IMR-90 (cell line): ENCODE data around the gene OFD1. TPM values are rescaled to one million over a fixed set of nuclear protein-coding genes. Genes with fewer than 3 reads are reported as not detected.

Experiments used
- ATAC-seq: fragments of 200-7000 bp; cut with Tn5 transposase; 2 replicates; pipeline ENCODE4 v1.9.1; 2020; ENCODE audit warnings: low read depth, mild to moderate bottlenecking, moderate library complexity
- BruUV-seq: library from RNA; stranded (reverse); fragments of 400-500 nt; replicated peaks from 2 replicates; lab custom pipeline; 2021; lab: Mats Ljungman, UMichigan
- CTCF ChIA-PET: fragments of 300-600 bp; formaldehyde crosslinking; extraction: SDS; loops from one replicate; lab custom pipeline; 2021; ENCODE audit warnings: antibody characterized with exemption; lab: Yijun Ruan, JAX
- POLR2A ChIA-PET: fragments of 300-600 bp; sonication (Branson Sonifier 250); formaldehyde crosslinking; loops from one replicate; lab custom pipeline; 2022; ENCODE audit warnings: antibody characterized with exemption; ENCODE audit not compliant: unreplicated experiment; lab: Charles Lee
- DNase-seq: peaks from one replicate; pipeline ENCODE4 v3.0.0; 2013
- H2AFZ ChIP-seq: replicated peaks from 2 replicates; pipeline ENCODE3; 2013; ENCODE audit warnings: low read length, mild to moderate bottlenecking; ENCODE audit not compliant: poor library complexity
- H2AK5ac ChIP-seq: 2 replicates; pipeline ENCODE4 v1.6.1; 2013; ENCODE audit warnings: low read depth, low read length, inconsistent platforms
- H2AK9ac ChIP-seq: replicated peaks from 2 replicates; pipeline ENCODE3; 2013; ENCODE audit warnings: mild to moderate bottlenecking, low read depth, low read length, moderate library complexity; ENCODE audit not compliant: poor library complexity
- H2BK120ac ChIP-seq: 2 replicates; pipeline ENCODE4 v1.6.1; 2013; ENCODE audit warnings: low read depth, low read length, inconsistent platforms
- H2BK15ac ChIP-seq: 3 replicates; pipeline ENCODE4 v1.6.1; 2013; ENCODE audit warnings: low read depth, low read length, inconsistent platforms
- H2BK20ac ChIP-seq: 2 replicates; pipeline ENCODE4 v1.6.1; 2013; ENCODE audit warnings: low read depth, mild to moderate bottlenecking, inconsistent platforms, low read length, moderate library complexity
- H2BK5ac ChIP-seq: 2 replicates; pipeline ENCODE4 v1.6.1; 2013; ENCODE audit warnings: mild to moderate bottlenecking, low read depth, low read length, inconsistent platforms; ENCODE audit not compliant: poor library complexity, severe bottlenecking
- H3K14ac ChIP-seq: replicated peaks from 2 replicates; pipeline ENCODE4 v1.6.1; 2013; ENCODE audit warnings: low read depth, low read length, inconsistent platforms
- H3K18ac ChIP-seq: 2 replicates; pipeline ENCODE4 v1.6.1; 2013; ENCODE audit warnings: low read depth, low read length, control low read depth
- H3K23ac ChIP-seq: 2 replicates; pipeline ENCODE4 v1.6.1; 2013; ENCODE audit warnings: low read depth, low read length, inconsistent platforms
- H3K27ac ChIP-seq: 2 replicates; pipeline ENCODE4 v1.5.1; 2013; ENCODE audit warnings: mild to moderate bottlenecking, control low read depth, low read length; ENCODE audit not compliant: insufficient read depth
- H3K27me3 ChIP-seq: 2 replicates; pipeline ENCODE4 v1.6.1; 2013; ENCODE audit warnings: low read length; ENCODE audit not compliant: control insufficient read depth, insufficient read depth
- H3K36me3 ChIP-seq: 2 replicates; pipeline ENCODE4 v1.6.1; 2013; ENCODE audit warnings: low read length, mixed read lengths; ENCODE audit not compliant: control insufficient read depth, insufficient read depth
- H3K4ac ChIP-seq: 2 replicates; pipeline ENCODE4 v1.6.1; 2013; ENCODE audit warnings: low read depth, low read length, inconsistent platforms
- H3K4me1 ChIP-seq: 2 replicates; pipeline ENCODE4 v1.6.1; 2013; ENCODE audit warnings: low read length, mixed read lengths; ENCODE audit not compliant: control insufficient read depth, insufficient read depth
- H3K4me2 ChIP-seq: 2 replicates; pipeline ENCODE4 v1.6.1; 2013; ENCODE audit warnings: low read depth, mild to moderate bottlenecking, control low read depth, low read length, moderate library complexity
- H3K4me3 ChIP-seq: 2 replicates; pipeline ENCODE4 v1.5.1; 2013; ENCODE audit warnings: low read depth, mild to moderate bottlenecking, control low read depth, low read length, moderate library complexity; ENCODE audit not compliant: insufficient read depth
- H3K56ac ChIP-seq: 2 replicates; pipeline ENCODE4 v1.6.1; 2013; ENCODE audit warnings: low read length, inconsistent platforms; ENCODE audit not compliant: insufficient read depth; ENCODE audit errors: extremely low read depth
- H3K79me1 ChIP-seq, 2 experiments: 2 replicates each; pipeline ENCODE4 v1.6.1; 2013; ENCODE audit warnings: low read length in 2 of 2, inconsistent platforms in 1 of 2, low read depth in 1 of 2
- H3K9ac ChIP-seq: 2 replicates; pipeline ENCODE4 v1.6.1; 2013; ENCODE audit warnings: low read depth, low read length, control low read depth
- H3K9me1 ChIP-seq: 2 replicates; pipeline ENCODE4 v1.6.1; 2013; ENCODE audit warnings: low read length, inconsistent platforms; ENCODE audit not compliant: insufficient read depth
- H3K9me3 ChIP-seq: 2 replicates; pipeline ENCODE4 v1.6.1; 2013; ENCODE audit warnings: low read length; ENCODE audit not compliant: control insufficient read depth, insufficient read depth
- H4K20me1 ChIP-seq: 2 replicates; pipeline ENCODE4 v1.6.1; 2013; ENCODE audit warnings: low read length, inconsistent platforms; ENCODE audit not compliant: insufficient read depth
- H4K5ac ChIP-seq: 2 replicates; pipeline ENCODE4 v1.6.1; 2013; ENCODE audit warnings: mild to moderate bottlenecking, low read depth, low read length, control low read depth
- H4K8ac ChIP-seq, 2 experiments: 2 replicates each; pipeline ENCODE4 v1.6.1; 2013; ENCODE audit warnings: low read depth in 2 of 2, low read length in 2 of 2, control low read depth in 1 of 2, inconsistent platforms in 1 of 2
- H4K91ac ChIP-seq: 2 replicates; pipeline ENCODE4 v1.6.1; 2013; ENCODE audit warnings: low read depth, low read length, inconsistent platforms; ENCODE audit not compliant: insufficient read depth
- BHLHE40 ChIP-seq: fragments of 150-350 bp; IDR thresholded peaks from 2 replicates; pipeline ENCODE4 v1.6.1; 2016; ENCODE audit warnings: mild to moderate bottlenecking, low read depth, low read length
- CEBPB ChIP-seq: IDR thresholded peaks from 2 replicates; pipeline ENCODE4 v1.6.1; 2012; ENCODE audit warnings: low read depth, low read length, improper control_type of control experiment
- CHD1 ChIP-seq: IDR thresholded peaks from 2 replicates; pipeline ENCODE4 v1.6.1; 2012; ENCODE audit warnings: low read depth, low read length, improper control_type of control experiment
- CTCF ChIP-seq: conservative IDR thresholded peaks from 2 replicates; pipeline ENCODE4 v1.5.1; 2012; ENCODE audit warnings: mild to moderate bottlenecking, low read depth, low read length, improper control_type of control experiment
- FOS ChIP-seq: fragments of 150-350 bp; IDR thresholded peaks from 2 replicates; pipeline ENCODE4 v1.6.1; 2016; ENCODE audit warnings: low read depth, low read length
- MAFK ChIP-seq: IDR thresholded peaks from 2 replicates; pipeline ENCODE4 v1.6.1; 2012; ENCODE audit warnings: low read depth, low read length, improper control_type of control experiment
- MAZ ChIP-seq: IDR thresholded peaks from 2 replicates; pipeline ENCODE4 v1.6.1; 2012; ENCODE audit warnings: low read depth, mild to moderate bottlenecking, low read length, improper control_type of control experiment, moderate library complexity, borderline replicate concordance
- MXI1 ChIP-seq: IDR thresholded peaks from 2 replicates; pipeline ENCODE4 v1.6.1; 2012; ENCODE audit warnings: low read depth, mild to moderate bottlenecking, low read length, moderate library complexity, borderline replicate concordance
- NFE2L2 ChIP-seq: fragments of 150-350 bp; IDR thresholded peaks from 2 replicates; pipeline ENCODE4 v1.6.1; 2016; ENCODE audit warnings: low read depth, mild to moderate bottlenecking, low read length
- POLR2A ChIP-seq: IDR thresholded peaks from 2 replicates; pipeline ENCODE4 v1.6.1; 2012; ENCODE audit warnings: mild to moderate bottlenecking, low read depth, low read length
- RCOR1 ChIP-seq: IDR thresholded peaks from 2 replicates; pipeline ENCODE4 v1.6.1; 2012; ENCODE audit warnings: mild to moderate bottlenecking, low read length, improper control_type of control experiment; ENCODE audit not compliant: insufficient replicate concordance
- SMC3 ChIP-seq: fragments of 150-350 bp; IDR thresholded peaks from 2 replicates; pipeline ENCODE4 v1.6.1; 2016; ENCODE audit warnings: low read depth, mild to moderate bottlenecking, antibody characterized with exemption, low read length, moderate library complexity
- USF2 ChIP-seq: fragments of 150-350 bp; IDR thresholded peaks from 2 replicates; pipeline ENCODE4 v1.6.1; 2017; ENCODE audit warnings: mild to moderate bottlenecking, antibody characterized with exemption, low read length, low read depth
- WGBS, 2 experiments: methylation state at CpG; one replicate each; pipeline versions ENCODE4 v1.1.5 to v1.1.7; 2013; ENCODE audit warnings: missing lambda C conversion rate in 2 of 2; ENCODE audit not compliant: insufficient read length in 1 of 2; ENCODE audit errors: extremely low coverage in 2 of 2; 5-methylcytosine and 5-hydroxymethylcytosine counted together
- dilution Hi-C: fragments of 300-500 bp; cut with HindIII; formaldehyde crosslinking; loops from one replicate; pipeline ENCODE4 v1.14.3; 2018; ENCODE audit warnings: low sequenced_read_pairs; ENCODE audit not compliant: unreplicated experiment
- in situ Hi-C: fragments of 300-500 bp; cut with MboI; formaldehyde crosslinking; loops from 3 replicates; pipeline ENCODE4 v1.14.3; 2019; ENCODE audit warnings: low sequenced_read_pairs, inconsistent platforms, mixed read lengths
- intact Hi-C: fragments of 100-400 bp; cut with micrococcal nuclease; formaldehyde crosslinking; loops from 2 replicates; pipeline ENCODE4 v1.10.0; 2022
- polyA plus RNA-seq, 3 experiments: library from polyadenylated mRNA; depleted of rRNA; stranded (reverse); fragments of >200 nt; gene quantifications; 2 replicates each; pipeline ENCODE4 v1.2.3, GENCODE V29; 2012; ENCODE audit warnings: low replicate concordance in 1 of 3
- total RNA-seq: library from RNA; depleted of rRNA; stranded (reverse); fragments of >200 nt; gene quantifications from 2 replicates; pipeline ENCODE4 v1.2.3, GENCODE V29; 2012

Gene OFD1
- total and polyA plus RNA-seq, 2 of the 4 experiments (the other 2 are of a cell fraction): 8.4 to 8.6 TPM

- Histone ChIP-seq H3K4me1 (peaks cover 7% of the 10 kb centered on the region), H3K36me3 (peaks cover 2% of the 10 kb centered on the region), H2BK120ac (no peak overlapping the region), H2BK5ac (no peak overlapping the region), H3K27me3 (no peaks in the 10 kb centered on the region; the same call in 1 of the 2 replicates), H3K9ac (no peak overlapping the region), H3K56ac (no peak overlapping the region), H3K79me1 (peaks cover 22 to 56% of the 10 kb centered on the region in 2 experiments), H2AK9ac (peak overlapping the region; percentile 10), H3K18ac (no peak overlapping the region), H4K91ac (no peak overlapping the region), H2AK5ac (no peak overlapping the region), H2BK15ac (no peak overlapping the region), H3K9me3 (no peaks in the 10 kb centered on the region), H4K5ac (no peak overlapping the region), H3K9me1 (peaks cover 3% of the 10 kb centered on the region; the same call in 1 of the 2 replicates), H3K14ac (no peak overlapping the region), H3K27ac (no peak overlapping the region), H3K4ac (no peak overlapping the region), H2BK20ac (no peak overlapping the region), H3K23ac (no peak overlapping the region), H3K4me2 (no peak overlapping the region), H4K20me1 (peaks cover 49% of the 10 kb centered on the region), H4K8ac (no peak overlapping the region), H3K4me3 (no peak overlapping the region), H2AFZ (no peak overlapping the region)
- no TSS peak for BruUV-seq
- TF ChIP-seq MAZ (no peak), RCOR1 (no peak), CHD1 (no peak), CEBPB (no peak), BHLHE40 (no peak), MAFK (no peak), SMC3 (no peak), MXI1 (no peak), CTCF (no peak), USF2 (no peak), POLR2A (no peak), NFE2L2 (no peak), FOS (no peak)
- ChIA-PET POLR2A (no interaction called here), CTCF (no interaction called here)
- dilution Hi-C loops (no loop called here), intact Hi-C loops (loop anchor here (5.0 kb wide), 1 partner anchor 40 kb away; the partner anchor contains the start of genes OFD1 and TRAPPC2), in situ Hi-C loops (no loop called here)
- no peak for DNase-seq
- no CpG with 5 or more reads among the region's 5 CpGs for WGBS, 2 experiments
- ATAC-seq: no peak
Measured at GRCh38 chrX:13692771-13693231, 41.7 kb upstream of the OFD1 start.
